Measurements from ENCODE around the gene LTB4R. TPM values are rescaled to one million over a fixed set of nuclear protein-coding genes. Genes with fewer than 3 reads are reported as not detected.

The LTB4R gene
- total and polyA plus RNA-seq, 4 donors: 0.86 to 5.0 (median 2.5) TPM

DNA sequence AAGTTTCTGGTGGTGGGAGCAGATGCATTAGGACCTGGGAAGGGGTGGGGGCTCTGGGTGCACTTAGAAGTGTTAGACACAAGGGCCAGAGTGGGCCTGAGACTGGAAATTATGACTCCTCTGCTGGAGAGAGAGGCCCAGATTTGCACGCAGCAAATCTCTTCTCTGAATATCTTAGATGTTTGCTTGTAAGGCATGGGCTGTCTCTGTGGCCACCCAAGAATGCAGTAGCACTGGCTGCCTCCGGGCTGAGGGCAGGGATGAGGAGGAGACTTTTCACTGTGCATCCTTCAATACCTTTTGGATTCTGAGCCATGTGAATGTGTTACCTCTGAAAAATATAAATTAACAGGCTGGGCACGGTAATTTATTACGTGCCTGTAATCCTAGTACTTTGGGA lies 26.0 kb upstream of the LTB4R start (continued):
- TF ChIP-seq, protein P1, sequence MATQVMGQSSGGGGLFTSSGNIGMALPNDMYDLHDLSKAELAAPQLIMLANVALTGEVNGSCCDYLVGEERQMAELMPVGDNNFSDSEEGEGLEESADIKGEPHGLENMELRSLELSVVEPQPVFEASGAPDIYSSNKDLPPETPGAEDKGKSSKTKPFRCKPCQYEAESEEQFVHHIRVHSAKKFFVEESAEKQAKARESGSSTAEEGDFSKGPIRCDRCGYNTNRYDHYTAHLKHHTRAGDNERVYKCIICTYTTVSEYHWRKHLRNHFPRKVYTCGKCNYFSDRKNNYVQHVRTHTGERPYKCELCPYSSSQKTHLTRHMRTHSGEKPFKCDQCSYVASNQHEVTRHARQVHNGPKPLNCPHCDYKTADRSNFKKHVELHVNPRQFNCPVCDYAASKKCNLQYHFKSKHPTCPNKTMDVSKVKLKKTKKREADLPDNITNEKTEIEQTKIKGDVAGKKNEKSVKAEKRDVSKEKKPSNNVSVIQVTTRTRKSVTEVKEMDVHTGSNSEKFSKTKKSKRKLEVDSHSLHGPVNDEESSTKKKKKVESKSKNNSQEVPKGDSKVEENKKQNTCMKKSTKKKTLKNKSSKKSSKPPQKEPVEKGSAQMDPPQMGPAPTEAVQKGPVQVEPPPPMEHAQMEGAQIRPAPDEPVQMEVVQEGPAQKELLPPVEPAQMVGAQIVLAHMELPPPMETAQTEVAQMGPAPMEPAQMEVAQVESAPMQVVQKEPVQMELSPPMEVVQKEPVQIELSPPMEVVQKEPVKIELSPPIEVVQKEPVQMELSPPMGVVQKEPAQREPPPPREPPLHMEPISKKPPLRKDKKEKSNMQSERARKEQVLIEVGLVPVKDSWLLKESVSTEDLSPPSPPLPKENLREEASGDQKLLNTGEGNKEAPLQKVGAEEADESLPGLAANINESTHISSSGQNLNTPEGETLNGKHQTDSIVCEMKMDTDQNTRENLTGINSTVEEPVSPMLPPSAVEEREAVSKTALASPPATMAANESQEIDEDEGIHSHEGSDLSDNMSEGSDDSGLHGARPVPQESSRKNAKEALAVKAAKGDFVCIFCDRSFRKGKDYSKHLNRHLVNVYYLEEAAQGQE (IDR thresholded peaks at IDR 0.05): no peak
- TF ChIP-seq HNF4A (conservative IDR thresholded peaks at IDR 0.05): no peak

DNA sequence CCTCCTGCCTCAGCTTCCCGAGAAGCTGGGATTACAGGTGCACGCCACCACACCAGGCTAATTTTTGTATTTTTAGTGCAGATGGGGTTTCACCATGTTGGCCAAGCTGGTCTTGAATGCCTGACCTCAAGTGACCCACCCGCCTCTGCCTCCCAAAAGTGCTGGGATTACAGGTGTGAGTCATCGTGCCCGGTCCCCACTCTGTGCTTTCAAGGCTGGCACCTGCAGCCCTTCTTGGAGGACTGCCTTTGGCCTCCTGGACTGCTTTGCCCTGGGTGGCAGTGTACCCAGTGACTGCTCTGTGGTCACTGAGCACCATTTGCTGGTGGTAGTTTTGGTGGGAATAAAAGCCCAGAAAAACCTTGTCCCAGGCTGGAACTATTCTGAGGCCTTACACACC lies 24.3 kb upstream of the LTB4R start:
- Histone ChIP-seq H3K9me3 (ENCODE audit: control insufficient read depth in 4 of 4, low read length in 3 of 4) (no peaks in the 10 kb centered on the region), H3K4me3 (ENCODE audit: low read depth in 1 of 3, low read length in 3 of 3) (no peak overlapping the region), H3K36me3 (ENCODE audit: control insufficient read depth in 4 of 4, insufficient read depth in 3 of 4, low read depth in 1 of 4, low read length in 3 of 4) (peaks cover 3 to 22% (median 12%) of the 10 kb centered on the region in 4 donors), H3K27ac (ENCODE audit: low read depth in 1 of 2, low read length in 2 of 2) (no peak overlapping the region), H3K4me1 (ENCODE audit: control insufficient read depth in 4 of 4, insufficient read depth in 4 of 4, low read length in 3 of 4) (peaks cover 0 to 16% (median 15%) of the 10 kb centered on the region in 4 donors), H3K9ac (ENCODE audit: low read depth in 1 of 2, low read length in 2 of 2) (no peak overlapping the region), H3K27me3 (ENCODE audit: control insufficient read depth in 4 of 4, insufficient read depth in 4 of 4, low read length in 3 of 4) (no peaks in the 10 kb centered on the region)
- no peak for TF ChIP-seq FOXA1 (IDR thresholded peaks at IDR 0.05)
- no peak for TF ChIP-seq HNF4G (IDR thresholded peaks at IDR 0.05)
- TF ChIP-seq RXRA (IDR thresholded peaks at IDR 0.05): no peak
- no peak for TF ChIP-seq RAD21 (IDR thresholded peaks at IDR 0.05)
- TF ChIP-seq EGR1 (IDR thresholded peaks at IDR 0.05; ENCODE audit: low read depth in 2 of 2): no peak
- no peak for TF ChIP-seq TAF1 (conservative IDR thresholded peaks at IDR 0.05)
- no peak for TF ChIP-seq SP1 (IDR thresholded peaks at IDR 0.05)
- TF ChIP-seq NR2F2 (IDR thresholded peaks at IDR 0.05): no peak
- no peak for TF ChIP-seq HNF4A (conservative IDR thresholded peaks at IDR 0.05)
- TF ChIP-seq, protein P2, sequence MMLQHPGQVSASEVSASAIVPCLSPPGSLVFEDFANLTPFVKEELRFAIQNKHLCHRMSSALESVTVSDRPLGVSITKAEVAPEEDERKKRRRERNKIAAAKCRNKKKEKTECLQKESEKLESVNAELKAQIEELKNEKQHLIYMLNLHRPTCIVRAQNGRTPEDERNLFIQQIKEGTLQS (IDR thresholded peaks at IDR 0.05): no peak
- no peak for TF ChIP-seq GABPA (IDR thresholded peaks at IDR 0.05 in 1 of 2, conservative IDR thresholded peaks at IDR 0.05 in 1 of 2)
- TF ChIP-seq, protein P3, sequence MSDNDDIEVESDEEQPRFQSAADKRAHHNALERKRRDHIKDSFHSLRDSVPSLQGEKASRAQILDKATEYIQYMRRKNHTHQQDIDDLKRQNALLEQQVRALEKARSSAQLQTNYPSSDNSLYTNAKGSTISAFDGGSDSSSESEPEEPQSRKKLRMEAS (IDR thresholded peaks at IDR 0.05): no peak
- TF ChIP-seq YY1 (IDR thresholded peaks at IDR 0.05): no peak
- TF ChIP-seq, protein P1 (IDR thresholded peaks at IDR 0.05): no peak
- TF ChIP-seq, protein P4, sequence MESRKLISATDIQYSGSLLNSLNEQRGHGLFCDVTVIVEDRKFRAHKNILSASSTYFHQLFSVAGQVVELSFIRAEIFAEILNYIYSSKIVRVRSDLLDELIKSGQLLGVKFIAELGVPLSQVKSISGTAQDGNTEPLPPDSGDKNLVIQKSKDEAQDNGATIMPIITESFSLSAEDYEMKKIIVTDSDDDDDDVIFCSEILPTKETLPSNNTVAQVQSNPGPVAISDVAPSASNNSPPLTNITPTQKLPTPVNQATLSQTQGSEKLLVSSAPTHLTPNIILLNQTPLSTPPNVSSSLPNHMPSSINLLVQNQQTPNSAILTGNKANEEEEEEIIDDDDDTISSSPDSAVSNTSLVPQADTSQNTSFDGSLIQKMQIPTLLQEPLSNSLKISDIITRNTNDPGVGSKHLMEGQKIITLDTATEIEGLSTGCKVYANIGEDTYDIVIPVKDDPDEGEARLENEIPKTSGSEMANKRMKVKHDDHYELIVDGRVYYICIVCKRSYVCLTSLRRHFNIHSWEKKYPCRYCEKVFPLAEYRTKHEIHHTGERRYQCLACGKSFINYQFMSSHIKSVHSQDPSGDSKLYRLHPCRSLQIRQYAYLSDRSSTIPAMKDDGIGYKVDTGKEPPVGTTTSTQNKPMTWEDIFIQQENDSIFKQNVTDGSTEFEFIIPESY (IDR thresholded peaks at IDR 0.05): no peak
- no peak for TF ChIP-seq FOXA2 (IDR thresholded peaks at IDR 0.05)
- TF ChIP-seq, protein P5, sequence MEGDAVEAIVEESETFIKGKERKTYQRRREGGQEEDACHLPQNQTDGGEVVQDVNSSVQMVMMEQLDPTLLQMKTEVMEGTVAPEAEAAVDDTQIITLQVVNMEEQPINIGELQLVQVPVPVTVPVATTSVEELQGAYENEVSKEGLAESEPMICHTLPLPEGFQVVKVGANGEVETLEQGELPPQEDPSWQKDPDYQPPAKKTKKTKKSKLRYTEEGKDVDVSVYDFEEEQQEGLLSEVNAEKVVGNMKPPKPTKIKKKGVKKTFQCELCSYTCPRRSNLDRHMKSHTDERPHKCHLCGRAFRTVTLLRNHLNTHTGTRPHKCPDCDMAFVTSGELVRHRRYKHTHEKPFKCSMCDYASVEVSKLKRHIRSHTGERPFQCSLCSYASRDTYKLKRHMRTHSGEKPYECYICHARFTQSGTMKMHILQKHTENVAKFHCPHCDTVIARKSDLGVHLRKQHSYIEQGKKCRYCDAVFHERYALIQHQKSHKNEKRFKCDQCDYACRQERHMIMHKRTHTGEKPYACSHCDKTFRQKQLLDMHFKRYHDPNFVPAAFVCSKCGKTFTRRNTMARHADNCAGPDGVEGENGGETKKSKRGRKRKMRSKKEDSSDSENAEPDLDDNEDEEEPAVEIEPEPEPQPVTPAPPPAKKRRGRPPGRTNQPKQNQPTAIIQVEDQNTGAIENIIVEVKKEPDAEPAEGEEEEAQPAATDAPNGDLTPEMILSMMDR (IDR thresholded peaks at IDR 0.05; ENCODE audit: low read depth, low read length, missing input control): no peak
- TF ChIP-seq JUND (IDR thresholded peaks at IDR 0.05): no peak
- WGBS: 90% methylated on average over 5 of the region's 5 CpGs
- DNase-seq (ENCODE audit: low spot score): no peak
